Parathyroid adenoma (tissue), 2 donors: Measurements from ENCODE around the gene SYT13.

Experiments
- H2AFZ ChIP-seq: fragments of 300-600 bp; sonication (generic); one replicate; pipeline ENCODE4 v1.7.0; 2017; ENCODE audit warnings: antibody characterized with exemption, mild to moderate bottlenecking
- H3K27ac ChIP-seq: fragments of 300-600 bp; sonication (generic); one replicate; pipeline ENCODE4 v1.7.0; 2017
- H3K27me3 ChIP-seq: fragments of 300-600 bp; sonication (generic); one replicate; pipeline ENCODE4 v1.7.0; 2017; ENCODE audit warnings: low read length; ENCODE audit not compliant: control insufficient read depth, insufficient read depth
- H3K36me3 ChIP-seq: fragments of 300-600 bp; sonication (generic); one replicate; pipeline ENCODE4 v1.7.0; 2017; ENCODE audit warnings: low read length; ENCODE audit not compliant: control insufficient read depth, insufficient read depth
- H3K4me1 ChIP-seq: fragments of 300-600 bp; sonication (generic); one replicate; pipeline ENCODE4 v1.7.0; 2017; ENCODE audit warnings: control low read depth
- H3K4me2 ChIP-seq: fragments of 300-600 bp; sonication (generic); one replicate; pipeline ENCODE4 v1.7.0; 2017; ENCODE audit warnings: low read length
- H3K4me3 ChIP-seq: fragments of 300-600 bp; sonication (generic); one replicate; pipeline ENCODE4 v1.7.0; 2017; ENCODE audit warnings: low read depth, low read length
- H3K79me2 ChIP-seq: fragments of 300-600 bp; sonication (generic); one replicate; pipeline ENCODE4 v1.7.0; 2017; ENCODE audit warnings: control low read depth
- H3K9ac ChIP-seq: fragments of 300-600 bp; sonication (generic); one replicate; pipeline ENCODE4 v1.7.0; 2017; ENCODE audit warnings: mild to moderate bottlenecking
- H3K9me3 ChIP-seq: fragments of 300-600 bp; sonication (generic); one replicate; pipeline ENCODE4 v1.7.0; 2017; ENCODE audit warnings: low read length; ENCODE audit not compliant: control insufficient read depth
- TF ChIP-seq, protein P1 (sequence below): fragments of 300-600 bp; sonication (generic); IDR thresholded peaks from one replicate; pipeline ENCODE4 v1.7.0; 2017; ENCODE audit warnings: antibody characterized with exemption, mild to moderate bottlenecking
- donor health status: primary hyperparathyroidism.

The SYT13 gene

DNA sequence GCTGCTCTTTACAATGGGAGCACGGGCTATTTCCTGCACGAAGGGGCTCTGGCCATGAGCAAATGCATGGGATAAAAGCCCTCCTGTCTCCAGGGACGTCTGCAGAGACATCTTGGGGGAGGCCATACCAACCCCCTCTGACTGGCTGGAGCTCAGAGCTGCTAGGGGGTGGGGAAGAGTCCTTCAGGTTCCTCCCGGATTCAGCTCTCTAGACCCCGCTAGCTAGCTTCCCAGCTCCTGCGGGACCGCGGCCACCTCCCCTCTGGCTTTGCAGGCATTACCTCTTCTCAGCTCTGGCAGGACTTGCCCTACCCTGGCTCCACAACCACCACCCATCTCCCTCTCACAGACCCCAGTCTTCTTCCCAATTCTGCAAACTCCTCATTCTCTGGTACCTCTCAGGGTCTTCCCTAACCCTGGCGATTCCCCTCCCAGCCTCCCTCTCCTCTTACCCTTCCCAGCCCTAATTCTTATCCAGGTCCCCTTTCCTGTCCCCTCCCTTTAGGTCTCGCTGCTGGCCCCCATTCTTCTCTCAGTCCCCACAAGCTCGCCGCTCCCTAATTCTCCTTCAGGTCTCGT lies 802 bp downstream of the SYT13 start:
- Histone ChIP-seq H3K4me3 (no peak overlapping the region), H3K27me3 (no peaks in the 10 kb centered on the region), H3K79me2 (no peaks in the 10 kb centered on the region), H3K36me3 (no peaks in the 10 kb centered on the region), H3K9ac (no peak overlapping the region), H3K27ac (no peak overlapping the region), H2AFZ (no peak overlapping the region), H3K9me3 (no peaks in the 10 kb centered on the region), H3K4me1 (no peaks in the 10 kb centered on the region), H3K4me2 (no peak overlapping the region)
- TF ChIP-seq, protein P1, sequence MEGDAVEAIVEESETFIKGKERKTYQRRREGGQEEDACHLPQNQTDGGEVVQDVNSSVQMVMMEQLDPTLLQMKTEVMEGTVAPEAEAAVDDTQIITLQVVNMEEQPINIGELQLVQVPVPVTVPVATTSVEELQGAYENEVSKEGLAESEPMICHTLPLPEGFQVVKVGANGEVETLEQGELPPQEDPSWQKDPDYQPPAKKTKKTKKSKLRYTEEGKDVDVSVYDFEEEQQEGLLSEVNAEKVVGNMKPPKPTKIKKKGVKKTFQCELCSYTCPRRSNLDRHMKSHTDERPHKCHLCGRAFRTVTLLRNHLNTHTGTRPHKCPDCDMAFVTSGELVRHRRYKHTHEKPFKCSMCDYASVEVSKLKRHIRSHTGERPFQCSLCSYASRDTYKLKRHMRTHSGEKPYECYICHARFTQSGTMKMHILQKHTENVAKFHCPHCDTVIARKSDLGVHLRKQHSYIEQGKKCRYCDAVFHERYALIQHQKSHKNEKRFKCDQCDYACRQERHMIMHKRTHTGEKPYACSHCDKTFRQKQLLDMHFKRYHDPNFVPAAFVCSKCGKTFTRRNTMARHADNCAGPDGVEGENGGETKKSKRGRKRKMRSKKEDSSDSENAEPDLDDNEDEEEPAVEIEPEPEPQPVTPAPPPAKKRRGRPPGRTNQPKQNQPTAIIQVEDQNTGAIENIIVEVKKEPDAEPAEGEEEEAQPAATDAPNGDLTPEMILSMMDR = no peak

DNA sequence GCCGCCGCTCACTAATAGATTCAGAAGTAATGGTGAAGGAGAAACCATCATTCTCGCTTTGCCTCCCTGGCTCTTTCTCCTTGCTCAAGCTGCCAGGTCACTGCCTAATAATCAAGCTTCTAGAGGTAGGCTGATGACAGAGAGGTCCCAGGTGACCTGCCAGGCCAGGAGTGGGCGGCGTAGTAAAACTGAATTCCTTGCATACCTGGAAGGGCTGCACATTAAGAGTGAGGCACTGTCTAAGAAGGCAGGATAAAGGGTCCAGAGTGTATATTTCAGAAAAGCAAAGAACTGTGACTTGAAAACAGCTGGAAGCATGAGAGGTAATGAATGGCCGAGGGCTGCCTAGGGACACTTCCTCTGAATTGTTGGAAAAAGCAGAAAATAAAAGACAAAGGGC lies 4.1 kb downstream of the SYT13 start:
- H3K36me3 ChIP-seq = no peaks in the 10 kb centered on the region
- no peaks in the 10 kb centered on the region for H3K9me3 ChIP-seq
- TF ChIP-seq, protein P1 = no peak
- H3K4me3 ChIP-seq = no peak overlapping the region
- H3K27ac ChIP-seq = no peak overlapping the region
- no peak overlapping the region for H2AFZ ChIP-seq
- no peak overlapping the region for H3K4me2 ChIP-seq
- H3K79me2 ChIP-seq = no peaks in the 10 kb centered on the region
- no peak overlapping the region for H3K9ac ChIP-seq
- no peaks in the 10 kb centered on the region for H3K27me3 ChIP-seq
- H3K4me1 ChIP-seq = no peaks in the 10 kb centered on the region

DNA sequence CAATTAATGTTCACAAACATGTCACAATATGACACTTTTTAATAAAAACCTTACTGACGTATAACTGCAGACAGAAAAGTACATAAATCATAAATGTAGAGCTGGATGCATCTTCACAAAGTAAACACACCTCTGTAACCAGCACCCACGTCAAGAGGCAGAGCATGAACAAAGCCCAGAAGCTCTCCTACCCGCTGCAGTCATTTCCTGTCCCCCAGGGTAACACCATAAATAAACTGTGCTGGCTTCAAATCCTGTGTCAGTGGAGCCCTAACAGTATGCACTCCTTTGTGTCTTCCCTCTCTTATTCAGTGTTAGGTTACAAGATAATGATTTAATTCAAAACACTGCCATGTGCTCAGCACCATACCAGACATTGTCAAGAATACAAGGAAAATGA lies 5.7 kb downstream of the SYT13 start:
- H3K9me3 ChIP-seq = no peaks in the 10 kb centered on the region
- H2AFZ ChIP-seq = no peak overlapping the region
- H3K4me3 ChIP-seq = no peak overlapping the region
- TF ChIP-seq, protein P1 = no peak
- no peak overlapping the region for H3K27ac ChIP-seq
- no peaks in the 10 kb centered on the region for H3K36me3 ChIP-seq
- H3K9ac ChIP-seq = no peak overlapping the region
- no peaks in the 10 kb centered on the region for H3K79me2 ChIP-seq
- H3K4me1 ChIP-seq = no peaks in the 10 kb centered on the region
- no peak overlapping the region for H3K4me2 ChIP-seq
- no peaks in the 10 kb centered on the region for H3K27me3 ChIP-seq

DNA sequence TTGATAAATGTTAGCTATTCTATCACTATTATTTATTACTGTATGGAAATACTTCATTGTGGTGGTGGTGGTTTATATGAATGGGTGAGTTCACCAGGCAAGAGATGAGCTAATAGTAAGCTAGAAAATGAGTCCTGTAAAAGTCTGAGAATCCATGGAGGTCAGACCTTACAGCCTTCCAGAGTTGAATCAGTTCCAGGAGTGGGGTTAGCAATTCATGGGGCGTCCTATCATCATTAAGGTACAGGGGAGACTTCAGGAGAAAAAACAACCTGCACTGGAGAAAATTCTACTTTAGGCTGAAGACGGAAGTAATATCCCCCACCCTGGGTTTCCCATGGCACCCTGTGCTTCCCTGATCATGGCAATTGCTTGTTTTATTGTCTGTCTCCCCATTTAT lies 6.5 kb downstream of the SYT13 start:
- Histone ChIP-seq H3K79me2 (no peaks in the 10 kb centered on the region), H3K9ac (no peak overlapping the region), H3K9me3 (no peaks in the 10 kb centered on the region), H2AFZ (no peak overlapping the region), H3K27ac (no peak overlapping the region), H3K36me3 (no peaks in the 10 kb centered on the region), H3K27me3 (no peaks in the 10 kb centered on the region), H3K4me2 (no peak overlapping the region), H3K4me3 (no peak overlapping the region), H3K4me1 (no peaks in the 10 kb centered on the region)
- TF ChIP-seq, protein P1 = no peak

DNA sequence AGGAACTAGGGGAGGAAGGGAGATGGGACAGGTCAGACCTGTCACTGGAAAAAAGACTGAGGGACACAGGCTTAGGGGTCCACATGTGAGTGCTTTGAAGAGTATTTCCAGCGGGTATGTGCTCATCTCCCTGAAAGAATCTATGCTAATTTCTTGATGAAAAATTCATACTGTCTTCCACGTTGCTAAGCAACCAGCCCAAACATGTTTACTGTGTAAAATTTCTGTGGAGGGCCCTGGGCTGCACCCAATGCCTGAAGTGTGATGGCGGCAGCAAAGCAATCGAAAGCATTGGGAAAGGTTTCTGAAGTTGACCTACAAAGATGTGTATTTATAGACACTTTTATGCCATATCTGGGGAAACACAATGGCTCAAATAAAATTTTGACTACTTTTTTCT lies 7.4 kb downstream of the SYT13 start:
- no peaks in the 10 kb centered on the region for H3K4me1 ChIP-seq
- H3K4me3 ChIP-seq = no peak overlapping the region
- no peak overlapping the region for H2AFZ ChIP-seq
- TF ChIP-seq, protein P1 = no peak
- H3K9ac ChIP-seq = no peak overlapping the region
- H3K27me3 ChIP-seq = no peaks in the 10 kb centered on the region
- no peaks in the 10 kb centered on the region for H3K36me3 ChIP-seq
- no peaks in the 10 kb centered on the region for H3K9me3 ChIP-seq
- H3K27ac ChIP-seq = no peak overlapping the region
- H3K79me2 ChIP-seq = no peaks in the 10 kb centered on the region
- no peak overlapping the region for H3K4me2 ChIP-seq
